LoVo (cell line): Measurements from ENCODE around the gene EMD.

Source experiments
- DNase-seq: peaks from one replicate; pipeline ENCODE4 v3.0.0-alpha.2; 2016; ENCODE audit warnings: low spot score

The EMD gene

GRCh38 chrX:154355094-154355775 is 23.9 kb upstream of the EMD start:
- no peak for DNase-seq

- no peak for DNase-seq
These were observed 23.3 kb upstream of the EMD start for GRCh38 chrX:154355776-154356140.

- no peak for DNase-seq
These were observed 22.5 kb upstream of the EMD start for GRCh38 chrX:154356596-154356995.

GRCh38 chrX:154357205-154357604 is 21.9 kb upstream of the EMD start:
- DNase-seq = no peak

- DNase-seq = no peak
These were observed 21.1 kb upstream of the EMD start for GRCh38 chrX:154358011-154358410.

GRCh38 chrX:154358829-154359228 is 20.3 kb upstream of the EMD start:
- DNase-seq = no peak

- no peak for DNase-seq
These were observed 19.5 kb upstream of the EMD start for GRCh38 chrX:154359362-154360154.

GRCh38 chrX:154360155-154360713 is 18.9 kb upstream of the EMD start:
- no peak for DNase-seq

- no peak for DNase-seq
These were observed 16.9 kb upstream of the EMD start for GRCh38 chrX:154362085-154362742.

- DNase-seq = no peak
These were observed 15.2 kb upstream of the EMD start for GRCh38 chrX:154363706-154364439.

GRCh38 chrX:154365052-154365600 is 14.0 kb upstream of the EMD start:
- DNase-seq = no peak

GRCh38 chrX:154365997-154366665 is 13.0 kb upstream of the EMD start:
- DNase-seq = no peak

- no peak for DNase-seq
These were observed 12.4 kb upstream of the EMD start for GRCh38 chrX:154366666-154367055.

- DNase-seq = no peak
These were observed 11.4 kb upstream of the EMD start for GRCh38 chrX:154367474-154368308.

- DNase-seq = peak; percentile 84
These were observed 10.3 kb upstream of the EMD start for GRCh38 chrX:154368630-154369448.

- peak; percentile 72 for DNase-seq
These were observed 9.4 kb upstream of the EMD start for GRCh38 chrX:154369449-154370299.

- DNase-seq = no peak
These were observed 8.6 kb upstream of the EMD start for GRCh38 chrX:154370300-154371016.
